Memory B cell (primary cell): Measurements from ENCODE around the gene KRT85.
"Not testable (repeated sequence)": the region's sequence is repeated elsewhere in the genome, so short reads cannot be mapped to it uniquely, and the experiment has no call there.

Source experiments
- ATAC-seq: fragments of 150-1000 bp; cut with Tn5 transposase; 2 replicates; pipeline ENCODE4 v1.10.0; 2021; ENCODE audit warnings: low read depth, mild to moderate bottlenecking, moderate library complexity
- DNase-seq, 2 donors: peaks; one replicate each; pipeline ENCODE4 v3.0.0; 2022; ENCODE audit warnings: low spot score in 2 of 2
- H3K27ac Mint-ChIP-seq: one replicate; pipeline ENCODE4 v1.8.0; 2022; ENCODE audit warnings: mild to moderate bottlenecking, moderate library complexity, mixed read lengths
- H3K27me3 Mint-ChIP-seq: one replicate; pipeline ENCODE4 v1.8.0; 2022; ENCODE audit warnings: mixed read lengths
- H3K36me3 Mint-ChIP-seq: one replicate; pipeline ENCODE4 v1.8.0; 2022; ENCODE audit warnings: mild to moderate bottlenecking, mixed read lengths
- H3K4me1 Mint-ChIP-seq: one replicate; pipeline ENCODE4 v1.8.0; 2022; ENCODE audit warnings: mixed read lengths
- H3K4me3 Mint-ChIP-seq: one replicate; pipeline ENCODE4 v1.8.0; 2022; ENCODE audit warnings: mild to moderate bottlenecking, moderate library complexity, mixed read lengths
- H3K9me3 Mint-ChIP-seq: one replicate; pipeline ENCODE4 v1.8.0; 2022; ENCODE audit warnings: mixed read lengths

Gene KRT85

GRCh38 chr12:52354200-52354599 is 13.1 kb downstream of the KRT85 start:
- ATAC-seq (no peak), DNase-seq (no peak)
- H3K4me1 Mint-ChIP-seq: peaks cover 14% of the 10 kb centered on the region
- no peak overlapping the region for H3K4me3 Mint-ChIP-seq
- no peak overlapping the region for H3K27ac Mint-ChIP-seq
- H3K9me3 Mint-ChIP-seq: no peaks in the 10 kb centered on the region
- peaks cover 7% of the 10 kb centered on the region for H3K27me3 Mint-ChIP-seq
- H3K36me3 Mint-ChIP-seq: no peaks in the 10 kb centered on the region

GRCh38 chr12:52353766-52354165 is 13.5 kb downstream of the KRT85 start:
- Mint-ChIP-seq H3K27me3 (peaks cover 7% of the 10 kb centered on the region), H3K4me1 (peaks cover 10% of the 10 kb centered on the region), H3K4me3 (no peak overlapping the region), H3K36me3 (no peaks in the 10 kb centered on the region), H3K27ac (no peak overlapping the region), H3K9me3 (no peaks in the 10 kb centered on the region)
- ATAC-seq (no peak), DNase-seq (no peak)

GRCh38 chr12:52352951-52353350 is 14.3 kb downstream of the KRT85 start:
- Mint-ChIP-seq H3K4me1 (peaks cover 6% of the 10 kb centered on the region), H3K36me3 (no peaks in the 10 kb centered on the region), H3K9me3 (no peaks in the 10 kb centered on the region), H3K27me3 (peaks cover 7% of the 10 kb centered on the region), H3K27ac (no peak overlapping the region), H3K4me3 (no peak overlapping the region)
- no peak for ATAC-seq
- DNase-seq: no peak

- no peak for ATAC-seq
- H3K4me3 Mint-ChIP-seq: no peak overlapping the region
- DNase-seq: no peak
Measured at GRCh38 chr12:52351196-52352059, 15.9 kb downstream of the KRT85 start.

DNA sequence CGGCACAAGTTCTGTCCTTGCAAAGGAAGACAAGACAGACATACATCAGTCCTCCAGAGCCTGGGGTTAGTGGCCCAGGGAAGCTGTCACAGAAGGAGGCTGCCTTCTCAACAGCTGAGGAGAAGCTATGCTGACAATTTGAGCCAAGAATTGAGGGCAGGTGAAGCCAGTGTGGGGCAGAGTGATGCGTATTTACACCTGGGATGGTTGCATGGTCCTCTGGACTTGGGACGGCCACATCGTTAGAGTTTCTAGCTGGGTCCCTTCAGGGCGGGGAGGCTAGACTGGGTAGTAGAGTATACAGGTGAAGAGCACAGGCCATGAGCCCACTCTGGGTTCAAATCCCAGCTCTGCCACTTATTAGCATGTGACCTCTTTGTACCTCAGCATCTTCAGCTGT is 16.5 kb downstream of the KRT85 start:
- H3K27ac Mint-ChIP-seq: no peak overlapping the region
- ATAC-seq: no peak
- no peaks in the 10 kb centered on the region for H3K36me3 Mint-ChIP-seq

More at GRCh38 chr12:52351196-52352059, 15.9 kb downstream of the KRT85 start:
- H3K36me3 Mint-ChIP-seq: no peaks in the 10 kb centered on the region
- H3K27ac Mint-ChIP-seq: no peak overlapping the region
- H3K4me1 Mint-ChIP-seq: peaks cover 2% of the 10 kb centered on the region
- peaks cover 7% of the 10 kb centered on the region for H3K27me3 Mint-ChIP-seq
- H3K9me3 Mint-ChIP-seq: no peaks in the 10 kb centered on the region

GRCh38 chr12:52350021-52350620 is 17.2 kb downstream of the KRT85 start:
- Mint-ChIP-seq H3K4me3 (no peak overlapping the region), H3K36me3 (no peaks in the 10 kb centered on the region), H3K4me1 (peaks cover 2% of the 10 kb centered on the region), H3K27me3 (peaks cover 7% of the 10 kb centered on the region), H3K9me3 (no peaks in the 10 kb centered on the region), H3K27ac (no peak overlapping the region)
- no peak for ATAC-seq
- no peak for DNase-seq

More for the DNA sequence above, 16.5 kb downstream of the KRT85 start:
- peaks cover 7% of the 10 kb centered on the region for H3K27me3 Mint-ChIP-seq
- H3K9me3 Mint-ChIP-seq: no peaks in the 10 kb centered on the region
- no peak overlapping the region for H3K4me3 Mint-ChIP-seq
- H3K4me1 Mint-ChIP-seq: peaks cover 2% of the 10 kb centered on the region
- no peak for DNase-seq

- Mint-ChIP-seq H3K4me1 (peaks cover 2% of the 10 kb centered on the region), H3K36me3 (no peaks in the 10 kb centered on the region), H3K4me3 (no peak overlapping the region), H3K27me3 (peaks cover 9% of the 10 kb centered on the region), H3K27ac (no peak overlapping the region), H3K9me3 (no peaks in the 10 kb centered on the region)
- DNase-seq (no peak), ATAC-seq (no peak)
Measured at GRCh38 chr12:52349196-52349595, 18.1 kb downstream of the KRT85 start.

GRCh38 chr12:52347551-52348510 is 19.4 kb downstream of the KRT85 start:
- no peaks in the 10 kb centered on the region for H3K36me3 Mint-ChIP-seq
- H3K27ac Mint-ChIP-seq: no peak overlapping the region

DNA sequence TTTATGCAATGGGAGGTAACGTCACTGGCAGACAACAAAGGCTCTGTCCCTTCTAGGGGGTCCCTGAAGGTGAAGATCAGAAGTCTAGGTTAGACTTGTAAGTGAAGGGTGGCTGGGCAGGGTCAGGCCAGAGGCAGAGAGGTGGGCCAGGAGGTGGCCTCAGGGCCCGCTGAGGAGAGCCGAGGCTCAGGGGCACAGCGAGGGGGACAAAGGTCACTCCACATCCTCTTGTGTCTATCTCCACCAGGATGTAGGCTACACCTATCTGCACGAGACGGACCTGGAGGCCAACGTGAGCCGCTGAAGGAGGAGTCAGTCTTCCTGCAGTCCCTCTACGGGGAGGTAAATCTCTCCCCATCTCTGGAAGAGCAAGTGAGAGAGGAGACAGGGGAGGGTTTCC is 20.3 kb downstream of the KRT85 start:
- ATAC-seq (no peak), DNase-seq (no peak)
- Mint-ChIP-seq H3K4me1 (peaks cover 2% of the 10 kb centered on the region), H3K4me3 (no peak overlapping the region), H3K36me3 (no peaks in the 10 kb centered on the region), H3K27ac (no peak overlapping the region), H3K27me3 (peaks cover 5% of the 10 kb centered on the region), H3K9me3 (peaks cover 2% of the 10 kb centered on the region)

More at GRCh38 chr12:52347551-52348510, 19.4 kb downstream of the KRT85 start:
- Mint-ChIP-seq H3K27me3 (peaks cover 7% of the 10 kb centered on the region), H3K4me1 (peaks cover 2% of the 10 kb centered on the region), H3K4me3 (no peak overlapping the region), H3K9me3 (peaks cover 2% of the 10 kb centered on the region)
- no peak for ATAC-seq
- no peak for DNase-seq

- no peak for DNase-seq
- H3K4me3 Mint-ChIP-seq: no peak overlapping the region
- no peaks in the 10 kb centered on the region for H3K36me3 Mint-ChIP-seq
- H3K27ac Mint-ChIP-seq: no peak overlapping the region
- H3K4me1 Mint-ChIP-seq: no peaks in the 10 kb centered on the region
- H3K27me3 Mint-ChIP-seq: peaks cover 6% of the 10 kb centered on the region
- H3K9me3 Mint-ChIP-seq: peaks cover 2% of the 10 kb centered on the region
- ATAC-seq: no peak
Measured at GRCh38 chr12:52346593-52346992, 20.7 kb downstream of the KRT85 start.

DNA sequence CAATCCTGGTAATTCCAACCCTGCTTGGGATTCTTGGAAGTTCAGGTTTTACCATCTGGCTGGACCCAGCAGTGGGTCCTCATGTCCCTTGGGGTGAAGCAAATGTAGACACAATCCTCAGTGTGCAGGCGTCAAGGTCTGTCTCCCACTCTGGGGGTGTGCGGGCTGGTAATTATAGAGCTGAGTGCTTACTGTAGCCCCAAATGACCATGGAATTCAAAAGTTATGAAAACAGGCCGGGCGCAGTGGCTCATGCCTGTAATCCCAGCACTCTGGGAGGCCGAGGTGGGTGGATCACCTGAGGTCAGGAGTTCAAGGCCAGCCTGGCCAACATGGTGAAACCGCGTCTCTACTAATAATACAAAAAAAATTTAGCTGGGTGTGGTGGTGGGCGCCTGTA is 22.2 kb downstream of the KRT85 start:
- not testable (repeated sequence) for H3K4me3 Mint-ChIP-seq, DNase-seq, ATAC-seq

GRCh38 chr12:52344111-52344510 is 23.2 kb downstream of the KRT85 start:
- H3K9me3 Mint-ChIP-seq: peaks cover 2% of the 10 kb centered on the region
- ATAC-seq: no peak
- H3K4me1 Mint-ChIP-seq: no peaks in the 10 kb centered on the region
- H3K27me3 Mint-ChIP-seq: peaks cover 8% of the 10 kb centered on the region
- H3K4me3 Mint-ChIP-seq: no peak overlapping the region
- no peaks in the 10 kb centered on the region for H3K36me3 Mint-ChIP-seq
- DNase-seq: no peak
- no peak overlapping the region for H3K27ac Mint-ChIP-seq

More for the DNA sequence above, 22.2 kb downstream of the KRT85 start:
- not testable (repeated sequence) for H3K9me3 Mint-ChIP-seq, H3K27me3 Mint-ChIP-seq, H3K36me3 Mint-ChIP-seq, H3K27ac Mint-ChIP-seq, H3K4me1 Mint-ChIP-seq

- H3K9me3 Mint-ChIP-seq: peaks cover 2% of the 10 kb centered on the region
- no peaks in the 10 kb centered on the region for H3K36me3 Mint-ChIP-seq
- H3K4me1 Mint-ChIP-seq: no peaks in the 10 kb centered on the region
- no peak overlapping the region for H3K4me3 Mint-ChIP-seq
- peaks cover 13% of the 10 kb centered on the region for H3K27me3 Mint-ChIP-seq
- DNase-seq: no peak
- ATAC-seq: no peak
- no peak overlapping the region for H3K27ac Mint-ChIP-seq
Measured at GRCh38 chr12:52343550-52343949, 23.7 kb downstream of the KRT85 start.
